ENCODE data around the gene PARP8.
"Not testable (repeated sequence)": the region's sequence is repeated elsewhere in the genome, so short reads cannot be mapped to it uniquely, and the experiment has no call there.

Gene PARP8

GRCh38 chr5:50791813-50792212 lies 125.4 kb downstream of the PARP8 start:
- DNase-seq, result no peak

GRCh38 chr5:50792843-50793242 lies 126.4 kb downstream of the PARP8 start:
- no peak for DNase-seq

DNA sequence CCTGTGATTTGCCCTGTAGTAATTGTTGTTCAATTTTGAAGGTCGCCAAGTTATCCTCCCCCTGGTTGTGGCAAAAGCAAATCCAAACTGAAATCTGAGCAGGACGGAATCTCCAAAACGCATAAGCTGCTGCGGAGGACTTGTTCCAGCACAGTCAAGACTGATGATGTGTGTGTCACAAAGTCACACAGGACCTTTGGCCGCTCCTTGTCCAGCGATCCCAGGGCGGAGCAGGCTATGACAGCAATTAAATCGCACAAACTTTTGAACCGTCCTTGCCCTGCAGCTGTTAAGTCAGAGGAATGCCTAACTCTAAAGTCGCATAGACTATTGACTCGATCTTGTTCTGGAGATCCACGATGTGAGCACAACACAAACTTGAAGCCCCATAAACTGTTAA lies 128.4 kb downstream of the PARP8 start:
- no peak for DNase-seq

GRCh38 chr5:50798002-50798401 lies 131.6 kb downstream of the PARP8 start:
- no peak for DNase-seq

- no peak for DNase-seq
Measured at GRCh38 chr5:50799596-50799995, 133.2 kb downstream of the PARP8 start.

DNA sequence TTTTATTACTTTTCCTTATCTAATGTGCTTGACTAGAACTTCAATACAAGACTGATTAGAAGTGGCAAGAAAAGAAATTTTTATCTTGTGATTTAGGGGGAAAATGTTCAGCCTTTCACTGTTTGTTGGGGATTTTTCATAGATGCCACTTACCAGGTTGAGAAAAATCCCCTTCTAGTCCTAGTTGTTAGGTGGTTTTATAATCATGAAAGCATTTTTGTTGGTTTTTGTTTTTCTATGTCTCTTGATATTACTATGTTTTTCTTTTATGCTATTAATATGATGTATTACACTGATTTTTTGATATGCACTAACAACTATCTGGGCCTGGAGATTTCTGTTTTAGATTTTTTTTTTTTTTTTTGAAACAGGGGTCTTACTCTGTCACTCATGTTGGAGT lies 134.0 kb downstream of the PARP8 start:
- no peak for DNase-seq

DNA sequence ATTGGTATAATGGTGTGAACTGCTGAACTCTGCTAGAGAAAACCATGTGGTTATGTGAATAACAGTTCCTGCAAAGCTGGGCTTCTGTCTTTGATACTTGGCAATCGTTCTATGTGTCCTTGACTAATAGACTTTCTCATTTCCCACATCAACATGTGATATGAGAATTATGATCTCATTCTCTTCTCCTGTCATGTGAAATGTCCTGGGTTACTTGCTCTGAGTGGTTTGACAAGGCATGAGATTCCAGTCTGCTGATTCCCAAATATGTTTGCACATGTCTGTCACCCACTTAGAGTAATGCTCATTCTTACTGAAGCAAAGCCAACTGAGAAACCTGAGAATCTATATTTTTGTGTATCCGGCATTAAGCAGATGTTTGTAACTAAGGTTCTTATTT lies 141.2 kb downstream of the PARP8 start:
- no peak for DNase-seq

DNA sequence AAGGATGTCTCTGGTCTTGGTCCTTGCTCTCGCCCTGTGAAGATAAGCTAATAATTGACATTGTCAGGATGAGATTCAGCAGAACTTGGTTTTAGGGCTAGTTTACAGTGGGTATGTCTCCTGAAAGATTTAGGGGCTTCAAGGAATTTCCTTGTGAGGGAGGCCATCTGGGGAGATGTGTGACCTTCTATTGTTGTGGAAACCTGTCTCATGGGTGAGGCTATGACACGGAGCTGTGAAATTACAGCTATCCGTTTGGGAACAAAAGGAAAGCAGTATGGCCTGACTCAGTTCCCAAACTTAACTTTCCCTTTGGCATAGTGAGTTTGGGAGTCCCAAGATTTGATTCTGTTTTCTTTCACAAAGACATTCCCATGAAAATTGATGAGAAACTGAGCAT lies 142.0 kb downstream of the PARP8 start:
- DNase-seq, result no peak

DNA sequence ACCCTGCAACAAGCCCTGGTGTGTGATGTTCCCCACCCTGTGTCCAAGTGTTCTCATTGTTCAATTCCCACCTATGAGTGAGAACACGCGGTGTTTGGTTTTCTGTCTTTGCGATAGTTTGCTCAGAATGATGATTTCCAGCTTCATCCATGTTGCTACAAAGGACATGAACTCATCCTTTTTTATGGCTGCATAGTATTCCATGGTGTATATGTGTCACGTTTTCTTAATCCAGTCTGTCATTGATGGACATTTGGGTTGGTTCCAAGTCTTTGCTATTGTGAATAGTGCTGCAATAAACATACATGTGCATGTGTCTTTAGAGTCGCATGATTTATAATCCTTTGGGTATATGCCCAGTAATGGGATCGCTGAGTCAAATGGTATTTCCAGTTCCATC lies 145.3 kb downstream of the PARP8 start:
- DNase-seq, result not testable (repeated sequence)

DNA sequence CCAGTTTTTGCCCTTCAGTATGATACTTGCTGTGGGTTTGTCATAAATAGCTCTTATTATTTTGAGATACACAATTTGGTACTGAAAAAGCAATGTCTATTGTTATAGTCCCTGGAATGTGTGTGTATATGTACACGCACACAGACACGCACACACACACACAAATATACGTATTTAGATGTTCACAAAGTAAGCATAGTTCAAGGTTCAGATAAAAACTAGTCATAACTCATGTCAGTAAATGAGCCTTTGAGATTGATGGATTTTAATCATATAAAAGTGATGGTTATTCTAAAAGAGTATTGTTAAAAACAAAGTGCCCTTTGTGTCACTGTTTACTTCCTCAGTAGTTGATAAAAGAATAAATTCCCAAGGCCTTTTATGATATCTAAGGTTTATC lies 147.3 kb downstream of the PARP8 start:
- DNase-seq, result no peak

DNA sequence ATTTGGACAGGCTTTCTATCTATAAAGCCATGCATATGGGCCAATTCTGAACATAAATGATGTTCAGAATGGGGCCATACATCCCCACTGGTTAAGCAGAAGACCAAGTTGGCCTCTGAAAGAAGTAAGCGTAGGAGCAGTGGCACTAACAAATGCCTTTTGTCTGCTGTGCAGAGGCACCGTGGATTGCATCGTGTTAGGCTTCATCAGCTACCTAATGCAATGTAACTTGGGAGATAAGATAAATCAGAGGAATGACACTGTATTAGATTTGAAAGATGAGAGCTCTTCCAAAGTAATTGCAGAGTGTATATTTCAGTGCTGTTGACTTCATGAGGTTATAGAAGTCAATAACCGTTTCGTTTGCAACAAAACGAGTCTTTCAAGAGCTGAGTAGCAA lies 148.1 kb downstream of the PARP8 start:
- no peak for DNase-seq

DNA sequence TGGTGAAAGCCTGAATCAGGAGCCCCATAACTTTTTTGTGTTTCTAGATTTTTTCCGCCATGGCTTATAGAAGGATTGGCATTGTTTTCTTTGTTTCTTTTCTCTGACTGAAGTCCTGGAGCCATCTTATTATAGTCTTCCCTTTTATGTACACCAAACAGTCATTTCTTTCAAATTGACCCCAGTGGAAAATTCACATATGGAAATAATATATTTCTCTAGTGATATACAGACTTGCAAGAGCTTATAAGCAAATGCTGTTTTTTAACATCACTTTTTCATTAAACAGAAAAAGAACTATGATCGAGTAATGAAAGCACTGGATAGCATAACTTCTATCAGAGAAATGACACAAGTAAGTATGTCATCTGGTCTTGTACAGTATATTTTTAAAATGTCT lies 155.6 kb downstream of the PARP8 start:
- DNase-seq, result no peak

GRCh38 chr5:50822761-50823160 lies 156.3 kb downstream of the PARP8 start:
- DNase-seq, result no peak

DNA sequence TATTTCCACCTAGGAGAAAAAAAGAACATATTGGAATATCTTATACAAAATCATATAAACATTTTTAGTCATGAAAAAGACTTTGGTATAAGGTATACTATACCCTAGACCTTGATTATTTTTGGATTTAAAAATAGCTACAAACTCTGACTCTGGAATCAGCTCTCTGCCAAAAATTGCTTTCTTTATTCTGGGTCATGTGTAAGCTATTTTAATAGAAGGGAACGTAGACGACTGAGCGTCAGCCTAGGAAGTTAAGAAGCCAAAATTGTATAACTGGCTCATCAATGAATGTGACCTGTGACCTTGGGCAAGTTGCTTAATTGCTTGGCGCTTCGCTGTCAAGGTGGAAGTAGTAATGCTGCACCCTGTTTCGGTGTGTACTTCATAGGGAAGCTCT lies 157.1 kb downstream of the PARP8 start:
- no peak for DNase-seq

DNA sequence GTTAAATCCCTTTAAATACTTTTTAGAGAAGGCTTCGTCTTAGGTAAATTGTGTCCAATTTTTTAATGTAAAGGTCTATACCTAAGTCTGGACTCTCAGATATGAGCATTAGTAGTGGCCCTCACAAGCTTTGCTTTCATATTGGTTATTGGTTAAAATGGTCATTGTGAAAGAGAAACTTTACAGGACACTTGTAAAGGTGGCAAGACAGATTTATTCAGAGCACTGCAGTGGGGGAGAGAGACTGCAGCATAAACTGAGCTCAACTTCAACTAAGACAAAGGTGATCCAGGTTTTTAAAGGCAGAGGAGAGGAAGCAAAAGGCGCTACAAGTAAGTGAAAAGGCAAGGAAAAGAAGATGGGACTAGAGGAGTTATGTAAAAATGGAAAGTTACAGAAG lies 157.7 kb downstream of the PARP8 start:
- DNase-seq, result no peak

GRCh38 chr5:50827516-50828247 lies 161.2 kb downstream of the PARP8 start:
- DNase-seq, result no peak

DNA sequence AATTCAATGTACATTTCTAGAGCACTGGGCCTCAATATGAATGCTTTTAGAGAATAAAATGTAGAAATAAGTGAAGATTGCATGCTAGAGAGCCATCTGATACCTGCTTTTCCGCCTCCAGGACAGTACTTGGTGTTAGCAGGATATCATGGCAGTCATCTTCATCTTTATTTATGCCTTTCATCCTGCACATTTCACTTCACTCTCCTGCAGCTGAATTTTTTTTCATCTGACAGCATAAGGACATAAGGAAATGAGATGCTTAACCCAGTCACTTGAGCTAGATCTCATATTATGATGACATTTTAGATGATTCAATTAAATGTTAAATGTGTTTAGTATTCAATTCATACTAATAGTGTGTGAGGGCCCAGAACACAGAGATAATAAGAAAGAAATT lies 162.6 kb downstream of the PARP8 start:
- DNase-seq, result no peak

DNA sequence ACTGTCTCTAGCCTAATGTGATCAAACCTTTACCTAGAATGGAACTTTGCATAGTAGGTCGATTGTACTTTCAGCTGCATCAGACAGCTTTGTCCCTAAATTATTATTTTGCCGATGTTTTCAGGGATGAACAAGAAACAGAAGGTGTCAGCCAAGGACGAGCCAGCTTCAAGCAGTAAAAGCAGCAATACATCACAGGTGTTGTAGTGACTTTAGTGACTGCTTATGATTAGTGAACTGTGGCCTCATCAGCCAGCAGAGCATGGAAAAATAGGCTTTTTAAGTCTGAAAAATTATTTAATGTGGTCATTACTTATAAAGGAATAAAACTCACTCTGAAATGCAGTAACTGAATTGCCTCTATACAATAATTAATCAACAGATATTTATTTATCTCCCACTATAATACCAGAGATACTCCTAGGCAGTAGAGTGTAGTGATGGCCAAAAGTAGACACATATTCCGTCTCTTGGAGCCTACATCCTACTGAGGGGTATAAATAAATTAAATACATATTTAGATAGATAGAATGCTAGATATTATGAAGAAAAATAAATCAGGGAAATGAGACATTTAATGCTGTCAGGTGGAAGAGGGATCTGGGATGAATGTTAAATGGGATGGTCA lies 166.3 kb downstream of the PARP8 start:
- DNase-seq, result no peak

GRCh38 chr5:50836356-50836755 lies 169.9 kb downstream of the PARP8 start:
- DNase-seq, result no peak

DNA sequence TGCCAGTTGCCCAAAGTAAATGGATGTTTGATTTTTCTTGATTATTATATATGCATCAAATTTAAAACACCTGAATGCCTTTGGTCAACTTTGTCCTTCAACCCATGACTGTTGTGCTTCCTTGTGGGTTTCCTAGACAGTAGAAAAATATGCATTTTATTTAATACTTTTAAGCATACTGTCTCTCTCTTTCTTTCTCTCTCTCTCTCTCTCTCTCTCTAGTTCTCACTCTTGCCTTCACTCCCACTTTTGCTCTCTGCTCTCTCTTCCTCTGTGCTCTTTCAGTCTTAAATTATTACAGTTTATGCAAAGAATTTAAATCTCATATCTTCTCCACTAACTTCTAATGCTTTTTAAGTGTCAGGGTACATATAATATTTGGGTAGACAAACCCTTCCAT lies 173.0 kb downstream of the PARP8 start:
- DNase-seq, result no peak

DNA sequence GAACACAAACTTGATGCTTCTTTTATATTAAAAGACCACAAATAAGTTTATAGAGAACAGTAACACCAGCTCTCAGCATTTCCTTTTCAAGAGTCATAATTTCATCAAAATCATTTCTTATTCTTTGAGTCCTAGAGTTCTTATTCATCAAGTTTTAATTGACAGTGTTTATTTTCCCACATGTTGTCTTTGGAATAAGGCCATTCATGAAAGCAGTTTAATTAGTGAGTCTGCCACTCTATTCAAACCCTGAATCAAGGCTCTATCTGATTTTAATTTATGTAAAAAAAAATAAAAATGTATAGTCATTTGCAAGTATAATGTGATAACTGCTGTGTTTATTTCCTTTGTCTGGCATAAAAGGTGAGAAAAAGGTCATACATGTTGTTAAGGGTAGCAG lies 176.7 kb downstream of the PARP8 start:
- DNase-seq, result no peak

- no peak for DNase-seq
Measured at GRCh38 chr5:50846261-50846660, 179.8 kb downstream of the PARP8 start.

GRCh38 chr5:50849554-50849953 lies 183.1 kb downstream of the PARP8 start:
- no peak for DNase-seq

GRCh38 chr5:50853151-50853550 lies 186.7 kb downstream of the PARP8 start:
- no peak for DNase-seq

DNA sequence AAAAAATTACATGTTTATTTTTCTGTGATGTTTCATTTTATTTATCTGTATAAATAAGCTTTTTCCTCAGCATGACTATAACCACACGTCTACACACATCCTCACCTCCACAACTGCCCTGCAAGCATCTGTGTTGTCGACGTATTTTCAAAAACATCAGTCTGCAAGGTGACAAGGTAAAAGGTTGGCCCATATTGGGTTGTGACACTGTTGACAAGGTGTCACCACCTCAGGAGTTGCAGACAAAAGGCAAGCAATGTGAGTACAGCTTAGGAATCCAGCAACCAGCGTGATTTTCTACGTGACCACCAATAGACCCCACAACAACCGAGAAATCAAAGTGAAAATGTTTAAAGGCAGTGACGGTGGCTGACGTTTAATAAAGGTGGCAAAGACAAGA lies 187.6 kb downstream of the PARP8 start:
- no peak for DNase-seq

All from stimulated activated CD4-positive, alpha-beta T cell treated with anti-CD3 and anti-CD28 coated beads, Interleukin-1b, Interleukin-23, amount 100 ng/mL, for 48 hours (primary cell).